ENCODE measurements around the gene SULT2A1.

GRCh38 chr19:47886010-47886559 lies at the start of gene SULT2A1:
- TF ChIP-seq, protein P1, sequence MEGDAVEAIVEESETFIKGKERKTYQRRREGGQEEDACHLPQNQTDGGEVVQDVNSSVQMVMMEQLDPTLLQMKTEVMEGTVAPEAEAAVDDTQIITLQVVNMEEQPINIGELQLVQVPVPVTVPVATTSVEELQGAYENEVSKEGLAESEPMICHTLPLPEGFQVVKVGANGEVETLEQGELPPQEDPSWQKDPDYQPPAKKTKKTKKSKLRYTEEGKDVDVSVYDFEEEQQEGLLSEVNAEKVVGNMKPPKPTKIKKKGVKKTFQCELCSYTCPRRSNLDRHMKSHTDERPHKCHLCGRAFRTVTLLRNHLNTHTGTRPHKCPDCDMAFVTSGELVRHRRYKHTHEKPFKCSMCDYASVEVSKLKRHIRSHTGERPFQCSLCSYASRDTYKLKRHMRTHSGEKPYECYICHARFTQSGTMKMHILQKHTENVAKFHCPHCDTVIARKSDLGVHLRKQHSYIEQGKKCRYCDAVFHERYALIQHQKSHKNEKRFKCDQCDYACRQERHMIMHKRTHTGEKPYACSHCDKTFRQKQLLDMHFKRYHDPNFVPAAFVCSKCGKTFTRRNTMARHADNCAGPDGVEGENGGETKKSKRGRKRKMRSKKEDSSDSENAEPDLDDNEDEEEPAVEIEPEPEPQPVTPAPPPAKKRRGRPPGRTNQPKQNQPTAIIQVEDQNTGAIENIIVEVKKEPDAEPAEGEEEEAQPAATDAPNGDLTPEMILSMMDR (conservative IDR thresholded peaks at IDR 0.05 in 1 of 2, IDR thresholded peaks at IDR 0.05 in 1 of 2; ENCODE audit: low read depth in 1 of 2, low read length in 2 of 2), result no peak
- TF ChIP-seq EZH2 (IDR thresholded peaks at IDR 0.05; ENCODE audit: low read length, missing control alignments), result no peak

All from fibroblast of lung (primary cell).